Neural progenitor cell (in vitro differentiated cells): ENCODE results near the gene PLCL1. TPM values are rescaled to one million over a fixed set of nuclear protein-coding genes. Genes with fewer than 3 reads are reported as not detected.

Experiments
- DNase-seq: peaks from one replicate; pipeline ENCODE4 v3.0.0-alpha.2; 2016; ENCODE audit warnings: low spot score
- H2AFZ ChIP-seq: fragments of 200-600 bp; sonication (generic); replicated peaks from 2 replicates; pipeline ENCODE4 v1.6.1; 2016; ENCODE audit warnings: antibody characterized with exemption
- H3F3A ChIP-seq: fragments of 200-600 bp; sonication (generic); 2 replicates; pipeline ENCODE4 v1.6.1; 2016; ENCODE audit warnings: antibody characterized with exemption, low read depth
- H3K27ac ChIP-seq: fragments of 200-600 bp; sonication (generic); 2 replicates; pipeline ENCODE4 v1.5.1; 2016; ENCODE audit warnings: mild to moderate bottlenecking
- H3K27me3 ChIP-seq: fragments of 200-600 bp; sonication (generic); 2 replicates; pipeline ENCODE4 v1.6.1; 2016; ENCODE audit warnings: mild to moderate bottlenecking, moderate library complexity
- H3K36me3 ChIP-seq: fragments of 200-600 bp; sonication (generic); 2 replicates; pipeline ENCODE4 v1.5.1; 2016
- H3K4me1 ChIP-seq: fragments of 200-600 bp; sonication (generic); 2 replicates; pipeline ENCODE4 v1.6.1; 2016; ENCODE audit warnings: mixed run types
- H3K4me2 ChIP-seq: fragments of 200-600 bp; sonication (generic); 2 replicates; pipeline ENCODE4 v1.6.1; 2016
- H3K4me3 ChIP-seq: fragments of 200-600 bp; sonication (generic); 2 replicates; pipeline ENCODE4 v1.5.1; 2016
- H3K79me2 ChIP-seq: fragments of 200-600 bp; sonication (generic); 2 replicates; pipeline ENCODE4 v1.6.1; 2016; ENCODE audit warnings: low read depth
- H3K9ac ChIP-seq: fragments of 200-600 bp; sonication (generic); 2 replicates; pipeline ENCODE4 v1.6.1; 2016
- H3K9me3 ChIP-seq: fragments of 200-600 bp; sonication (generic); 2 replicates; pipeline ENCODE4 v1.5.1; 2016; ENCODE audit warnings: low read depth
- H4K20me1 ChIP-seq: fragments of 200-600 bp; sonication (generic); 2 replicates; pipeline ENCODE4 v1.6.1; 2016; ENCODE audit warnings: low read depth
- H3K27ac Mint-ChIP-seq: 3 replicates; pipeline ENCODE4 v1.8.0; 2021; ENCODE audit warnings: mixed read lengths
- H3K27me3 Mint-ChIP-seq: 2 replicates; pipeline ENCODE4 v1.8.0; 2022; ENCODE audit warnings: low read depth, mild to moderate bottlenecking, inconsistent platforms, moderate library complexity, mixed read lengths; ENCODE audit not compliant: insufficient read depth
- H3K36me3 Mint-ChIP-seq: 3 replicates; pipeline ENCODE4 v1.8.0; 2021; ENCODE audit warnings: mixed read lengths
- H3K4me1 Mint-ChIP-seq: 3 replicates; pipeline ENCODE4 v1.8.0; 2021; ENCODE audit warnings: mixed read lengths
- H3K4me3 Mint-ChIP-seq: 3 replicates; pipeline ENCODE4 v1.8.0; 2021; ENCODE audit warnings: mild to moderate bottlenecking, moderate library complexity, mixed read lengths
- H3K9me3 Mint-ChIP-seq: 3 replicates; pipeline ENCODE4 v1.8.0; 2020; ENCODE audit warnings: mixed read lengths
- EZH2 ChIP-seq: fragments of 200-600 bp; sonication (generic); IDR thresholded peaks from 2 replicates; pipeline ENCODE4 v1.6.1; 2017; ENCODE audit warnings: antibody characterized with exemption, mild to moderate bottlenecking, moderate library complexity
- EZH2phosphoT487 ChIP-seq: fragments of 200-600 bp; sonication (generic); IDR thresholded peaks from 2 replicates; pipeline ENCODE4 v1.6.1; 2017; ENCODE audit warnings: antibody characterized with exemption
- total RNA-seq: library from RNA; depleted of rRNA; stranded (reverse); fragments of >200 nt; gene quantifications from 2 replicates; pipeline ENCODE4 v1.2.3, GENCODE V29; 2015; ENCODE audit warnings: low replicate concordance
- TF ChIP-seq, protein P1 (sequence below): fragments of 200-600 bp; sonication (generic); IDR thresholded peaks from 2 replicates; pipeline ENCODE4 v1.5.1; 2017; ENCODE audit warnings: antibody characterized with exemption, mild to moderate bottlenecking

The PLCL1 gene
- total RNA-seq, 1 donor from 2014 or later, result 0.41 TPM

DNA sequence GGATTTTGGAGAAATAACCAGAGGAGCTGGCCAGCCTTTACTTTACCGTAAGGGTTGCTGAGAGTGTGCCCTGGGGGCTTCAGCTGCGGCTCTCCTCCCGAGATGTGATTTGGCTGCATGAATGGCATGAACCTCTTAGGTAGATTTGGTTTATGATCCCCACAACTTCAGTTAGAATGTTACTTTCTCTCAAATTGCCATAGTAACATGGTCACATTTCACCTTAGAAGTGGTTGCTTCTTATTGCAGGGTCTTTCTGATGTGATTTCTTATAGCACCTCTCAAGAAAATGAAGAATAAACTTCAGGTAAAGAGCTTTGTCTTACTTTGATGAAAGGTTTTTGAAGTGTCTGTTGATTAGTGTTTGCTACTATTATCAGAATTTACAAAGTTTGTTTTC, 5.6 kb downstream of the PLCL1 start:
- Histone ChIP-seq H3K9me3 (no peaks in the 10 kb centered on the region), H3K27me3 (peaks cover 44% of the 10 kb centered on the region), H3K4me2 (no peak overlapping the region), H3K79me2 (no peaks in the 10 kb centered on the region), H3F3A (peaks cover 6% of the 10 kb centered on the region), H4K20me1 (peaks cover 7% of the 10 kb centered on the region), H2AFZ (no peak overlapping the region), H3K4me3 (no peak overlapping the region), H3K36me3 (no peaks in the 10 kb centered on the region), H3K4me1 (no peaks in the 10 kb centered on the region), H3K27ac (no peak overlapping the region), H3K9ac (no peak overlapping the region)
- Mint-ChIP-seq H3K9me3 (no peaks in the 10 kb centered on the region), H3K27ac (no peak overlapping the region), H3K4me1 (peaks cover 8% of the 10 kb centered on the region), H3K36me3 (no peaks in the 10 kb centered on the region), H3K27me3 (peaks cover 16% of the 10 kb centered on the region), H3K4me3 (no peak overlapping the region)
- TF ChIP-seq EZH2 (no peak), EZH2phosphoT487 (no peak)
- TF ChIP-seq, protein P1, sequence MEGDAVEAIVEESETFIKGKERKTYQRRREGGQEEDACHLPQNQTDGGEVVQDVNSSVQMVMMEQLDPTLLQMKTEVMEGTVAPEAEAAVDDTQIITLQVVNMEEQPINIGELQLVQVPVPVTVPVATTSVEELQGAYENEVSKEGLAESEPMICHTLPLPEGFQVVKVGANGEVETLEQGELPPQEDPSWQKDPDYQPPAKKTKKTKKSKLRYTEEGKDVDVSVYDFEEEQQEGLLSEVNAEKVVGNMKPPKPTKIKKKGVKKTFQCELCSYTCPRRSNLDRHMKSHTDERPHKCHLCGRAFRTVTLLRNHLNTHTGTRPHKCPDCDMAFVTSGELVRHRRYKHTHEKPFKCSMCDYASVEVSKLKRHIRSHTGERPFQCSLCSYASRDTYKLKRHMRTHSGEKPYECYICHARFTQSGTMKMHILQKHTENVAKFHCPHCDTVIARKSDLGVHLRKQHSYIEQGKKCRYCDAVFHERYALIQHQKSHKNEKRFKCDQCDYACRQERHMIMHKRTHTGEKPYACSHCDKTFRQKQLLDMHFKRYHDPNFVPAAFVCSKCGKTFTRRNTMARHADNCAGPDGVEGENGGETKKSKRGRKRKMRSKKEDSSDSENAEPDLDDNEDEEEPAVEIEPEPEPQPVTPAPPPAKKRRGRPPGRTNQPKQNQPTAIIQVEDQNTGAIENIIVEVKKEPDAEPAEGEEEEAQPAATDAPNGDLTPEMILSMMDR, result no peak
- DNase-seq, result no peak

DNA sequence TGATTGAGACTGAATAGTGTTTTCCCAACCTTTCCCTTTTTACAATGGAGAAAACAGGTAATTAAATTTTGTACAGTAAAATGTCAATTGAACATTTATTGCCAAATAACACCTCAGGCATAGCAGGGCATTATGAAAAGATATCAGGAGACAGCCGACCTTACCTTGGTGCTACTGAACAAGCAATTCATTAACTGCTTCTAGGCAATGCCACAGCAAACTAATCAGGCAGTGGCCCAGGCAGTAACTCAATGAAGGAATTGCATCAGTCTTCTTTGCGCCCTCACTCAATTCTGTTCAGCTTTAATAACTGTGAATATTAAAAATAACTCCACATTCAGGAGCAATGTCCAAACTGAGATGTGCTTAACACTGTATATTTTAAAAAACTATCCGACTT, 6.1 kb downstream of the PLCL1 start:
- no peak overlapping the region for H3K9ac ChIP-seq
- no peaks in the 10 kb centered on the region for H3K36me3 ChIP-seq
- no peak overlapping the region for H2AFZ ChIP-seq
- H3F3A ChIP-seq, result peaks cover 2% of the 10 kb centered on the region
- H3K27me3 ChIP-seq, result peaks cover 39% of the 10 kb centered on the region
- DNase-seq, result no peak
- TF ChIP-seq EZH2 (no peak), EZH2phosphoT487 (no peak)
- TF ChIP-seq, protein P1, result no peak
- no peaks in the 10 kb centered on the region for H3K4me1 ChIP-seq
- H3K27ac ChIP-seq, result no peak overlapping the region
- Mint-ChIP-seq H3K27ac (no peak overlapping the region), H3K27me3 (peaks cover 14% of the 10 kb centered on the region), H3K36me3 (no peaks in the 10 kb centered on the region), H3K9me3 (no peaks in the 10 kb centered on the region), H3K4me1 (peaks cover 5% of the 10 kb centered on the region), H3K4me3 (no peak overlapping the region)
- peaks cover 3% of the 10 kb centered on the region for H4K20me1 ChIP-seq
- H3K79me2 ChIP-seq, result no peaks in the 10 kb centered on the region
- no peaks in the 10 kb centered on the region for H3K9me3 ChIP-seq
- H3K4me2 ChIP-seq, result no peak overlapping the region
- no peak overlapping the region for H3K4me3 ChIP-seq

DNA sequence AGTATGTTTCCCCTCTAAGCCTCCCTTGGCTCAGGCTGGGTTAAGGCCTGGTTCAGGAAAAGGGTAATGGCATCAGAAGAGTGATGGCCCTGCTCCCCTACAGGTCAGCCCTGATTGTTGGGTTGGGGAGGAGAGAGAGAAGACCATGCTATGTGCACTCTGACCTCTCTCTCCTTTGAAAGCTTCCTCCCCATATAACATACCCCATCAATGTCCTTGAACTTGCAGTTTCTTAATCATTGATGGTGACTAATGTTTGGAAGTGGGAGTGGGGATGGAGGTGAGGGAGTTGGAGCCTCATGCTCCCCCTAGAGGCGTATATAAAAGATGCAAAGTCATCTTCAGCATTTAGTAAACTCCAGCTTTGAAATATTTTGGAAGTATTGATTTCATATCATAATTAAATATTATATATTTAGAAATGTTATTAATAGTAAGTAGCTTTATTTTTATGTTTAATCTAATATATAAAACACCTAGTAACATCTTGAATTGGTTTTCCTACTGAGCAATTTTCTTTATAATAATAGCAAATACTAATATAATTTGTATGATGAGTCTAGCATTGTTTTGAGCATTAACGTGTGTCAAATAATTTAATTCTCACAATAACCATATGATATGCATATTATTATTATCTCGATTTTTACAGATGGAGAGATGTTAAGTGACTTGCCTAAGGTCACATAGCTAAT, 8.8 kb downstream of the PLCL1 start:
- H3K27ac Mint-ChIP-seq, result no peak overlapping the region
- no peak overlapping the region for H3K4me2 ChIP-seq
- no peaks in the 10 kb centered on the region for H3K36me3 Mint-ChIP-seq
- H3K4me1 Mint-ChIP-seq, result no peaks in the 10 kb centered on the region
- no peaks in the 10 kb centered on the region for H4K20me1 ChIP-seq
- peaks cover 12% of the 10 kb centered on the region for H3K27me3 ChIP-seq
- H3F3A ChIP-seq, result no peaks in the 10 kb centered on the region
- no peaks in the 10 kb centered on the region for H3K79me2 ChIP-seq
- no peaks in the 10 kb centered on the region for H3K4me1 ChIP-seq
- no peak overlapping the region for H3K4me3 Mint-ChIP-seq
- no peak for TF ChIP-seq EZH2phosphoT487
- TF ChIP-seq, protein P1, result peak; percentile 67
- no peak for TF ChIP-seq EZH2
- H3K9me3 Mint-ChIP-seq, result no peaks in the 10 kb centered on the region
- H3K9ac ChIP-seq, result no peak overlapping the region
- H3K36me3 ChIP-seq, result no peaks in the 10 kb centered on the region
- H3K4me3 ChIP-seq, result no peak overlapping the region
- H3K27me3 Mint-ChIP-seq, result peaks cover 3% of the 10 kb centered on the region
- DNase-seq, result no peak
- no peaks in the 10 kb centered on the region for H3K9me3 ChIP-seq
- no peak overlapping the region for H3K27ac ChIP-seq
- H2AFZ ChIP-seq, result no peak overlapping the region
